ENCODE data around the gene MYH11. TPM values are rescaled to one million over a fixed set of nuclear protein-coding genes. Genes with fewer than 3 reads are reported as not detected.

Gene MYH11
- total and polyA plus RNA-seq, 2 of the 13 experiments (the other 11 are each of a cell fraction or from before 2014, with no cell fraction given), result not detected

DNA sequence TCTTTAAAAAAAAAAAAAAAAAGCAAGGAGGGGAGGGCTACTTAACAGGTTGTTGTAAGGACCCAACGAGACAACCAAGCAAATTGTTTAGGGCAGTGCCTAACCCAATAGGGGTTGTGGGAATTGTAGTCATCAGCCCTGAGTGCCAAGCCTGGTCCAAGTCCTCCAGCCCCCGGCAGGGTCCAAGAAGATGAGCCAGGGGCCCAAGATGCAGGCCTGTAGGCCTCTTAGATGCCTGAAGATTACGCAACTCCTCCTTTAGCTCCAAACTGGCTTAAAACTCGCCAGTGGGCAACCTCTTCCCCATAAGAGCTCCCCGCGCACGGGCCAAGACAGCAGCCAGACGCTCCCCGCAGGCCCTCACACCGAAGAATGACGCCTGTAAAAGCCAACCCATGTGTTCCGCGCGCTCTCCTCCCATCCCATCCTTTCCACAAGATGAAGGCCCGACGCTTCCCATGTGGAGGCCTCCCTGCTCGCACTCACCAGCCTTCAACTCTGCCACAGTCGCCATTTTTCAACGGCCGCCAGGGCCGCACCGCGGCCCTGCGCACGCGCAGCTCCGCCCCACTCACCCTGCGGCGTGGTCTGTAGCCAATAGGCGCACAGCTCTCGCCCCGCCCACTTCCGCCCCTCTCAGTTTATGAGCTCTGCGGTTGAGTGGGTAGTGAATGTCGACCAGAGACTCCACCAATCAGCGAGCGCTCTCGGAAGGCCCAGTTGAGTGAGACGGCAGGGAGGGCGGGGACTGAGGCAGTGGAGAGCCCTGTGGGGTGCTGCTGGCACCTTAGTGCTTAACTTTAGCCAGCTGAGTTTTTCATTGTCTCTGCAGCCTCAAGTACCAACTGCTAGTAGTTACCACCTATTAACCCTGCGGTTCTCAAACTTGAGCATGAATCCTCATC, 31.5 kb upstream of the MYH11 start, which contains the start of gene CEP20 (continued):
- TF ChIP-seq ZBTB40 (IDR thresholded peaks at IDR 0.05) (no peak), ZBTB40 (CRISPR knock-in tag; IDR thresholded peaks at IDR 0.05) (peak; percentile 85), ATAD3A (CRISPR knock-in tag; IDR thresholded peaks at IDR 0.05) (peak; percentile 70; the same call in 1 of the 2 replicates), ATF7 (IDR thresholded peaks at IDR 0.05) (no peak), ATF7 (CRISPR knock-in tag; IDR thresholded peaks at IDR 0.05) (no peak), ZFP90 (CRISPR knock-in tag; IDR thresholded peaks at IDR 0.05; ENCODE audit: borderline replicate concordance) (peak; percentile 90; the same call in 1 of the 2 replicates), MEF2D (CRISPR knock-in tag; IDR thresholded peaks at IDR 0.05) (no peak), ZNF253 (CRISPR knock-in tag; IDR thresholded peaks at IDR 0.05; ENCODE audit: borderline replicate concordance) (no peak), ZNF275 (CRISPR knock-in tag; IDR thresholded peaks at IDR 0.05; ENCODE audit: borderline replicate concordance) (peak; percentile 87), HNRNPLL (IDR thresholded peaks at IDR 0.05; ENCODE audit: low read depth, low read length, poor library complexity, severe bottlenecking) (peak; percentile 80)
- TF ChIP-seq, protein P1, sequence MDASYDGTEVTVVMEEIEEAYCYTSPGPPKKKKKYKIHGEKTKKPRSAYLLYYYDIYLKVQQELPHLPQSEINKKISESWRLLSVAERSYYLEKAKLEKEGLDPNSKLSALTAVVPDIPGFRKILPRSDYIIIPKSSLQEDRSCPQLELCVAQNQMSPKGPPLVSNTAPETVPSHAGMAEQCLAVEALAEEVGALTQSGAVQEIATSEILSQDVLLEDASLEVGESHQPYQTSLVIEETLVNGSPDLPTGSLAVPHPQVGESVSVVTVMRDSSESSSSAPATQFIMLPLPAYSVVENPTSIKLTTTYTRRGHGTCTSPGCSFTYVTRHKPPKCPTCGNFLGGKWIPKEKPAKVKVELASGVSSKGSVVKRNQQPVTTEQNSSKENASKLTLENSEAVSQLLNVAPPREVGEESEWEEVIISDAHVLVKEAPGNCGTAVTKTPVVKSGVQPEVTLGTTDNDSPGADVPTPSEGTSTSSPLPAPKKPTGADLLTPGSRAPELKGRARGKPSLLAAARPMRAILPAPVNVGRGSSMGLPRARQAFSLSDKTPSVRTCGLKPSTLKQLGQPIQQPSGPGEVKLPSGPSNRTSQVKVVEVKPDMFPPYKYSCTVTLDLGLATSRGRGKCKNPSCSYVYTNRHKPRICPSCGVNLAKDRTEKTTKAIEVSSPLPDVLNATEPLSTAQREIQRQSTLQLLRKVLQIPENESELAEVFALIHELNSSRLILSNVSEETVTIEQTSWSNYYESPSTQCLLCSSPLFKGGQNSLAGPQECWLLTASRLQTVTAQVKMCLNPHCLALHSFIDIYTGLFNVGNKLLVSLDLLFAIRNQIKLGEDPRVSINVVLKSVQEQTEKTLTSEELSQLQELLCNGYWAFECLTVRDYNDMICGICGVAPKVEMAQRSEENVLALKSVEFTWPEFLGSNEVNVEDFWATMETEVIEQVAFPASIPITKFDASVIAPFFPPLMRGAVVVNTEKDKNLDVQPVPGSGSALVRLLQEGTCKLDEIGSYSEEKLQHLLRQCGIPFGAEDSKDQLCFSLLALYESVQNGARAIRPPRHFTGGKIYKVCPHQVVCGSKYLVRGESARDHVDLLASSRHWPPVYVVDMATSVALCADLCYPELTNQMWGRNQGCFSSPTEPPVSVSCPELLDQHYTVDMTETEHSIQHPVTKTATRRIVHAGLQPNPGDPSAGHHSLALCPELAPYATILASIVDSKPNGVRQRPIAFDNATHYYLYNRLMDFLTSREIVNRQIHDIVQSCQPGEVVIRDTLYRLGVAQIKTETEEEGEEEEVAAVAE (CRISPR knock-in tag; IDR thresholded peaks at IDR 0.05; ENCODE audit: borderline replicate concordance), result no peak; the same call in none of the 2 replicates
- TF ChIP-seq, protein P2, sequence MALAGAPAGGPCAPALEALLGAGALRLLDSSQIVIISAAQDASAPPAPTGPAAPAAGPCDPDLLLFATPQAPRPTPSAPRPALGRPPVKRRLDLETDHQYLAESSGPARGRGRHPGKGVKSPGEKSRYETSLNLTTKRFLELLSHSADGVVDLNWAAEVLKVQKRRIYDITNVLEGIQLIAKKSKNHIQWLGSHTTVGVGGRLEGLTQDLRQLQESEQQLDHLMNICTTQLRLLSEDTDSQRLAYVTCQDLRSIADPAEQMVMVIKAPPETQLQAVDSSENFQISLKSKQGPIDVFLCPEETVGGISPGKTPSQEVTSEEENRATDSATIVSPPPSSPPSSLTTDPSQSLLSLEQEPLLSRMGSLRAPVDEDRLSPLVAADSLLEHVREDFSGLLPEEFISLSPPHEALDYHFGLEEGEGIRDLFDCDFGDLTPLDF (CRISPR knock-in tag; IDR thresholded peaks at IDR 0.05), result peak; percentile 78; the same call in 1 of the 2 replicates

Measured in HepG2 (cell line).